Fibroblast of mammary gland (primary cell): ENCODE results near the gene KLF15.

ENCODE experiments used
- DNase-seq: peaks from one replicate; pipeline ENCODE4 v3.0.0-alpha.2; 2010; ENCODE audit warnings: low read depth
- H3K4me3 ChIP-seq: 2 replicates; pipeline ENCODE4 v1.5.1; 2011; ENCODE audit warnings: low read depth, mild to moderate bottlenecking, low read length, moderate library complexity; ENCODE audit not compliant: control insufficient read depth
- CTCF ChIP-seq: conservative IDR thresholded peaks from 2 replicates; pipeline ENCODE4 v1.5.1; 2011; ENCODE audit warnings: low read depth, low read length, inconsistent platforms; ENCODE audit not compliant: control insufficient read depth, insufficient read depth

Gene KLF15

GRCh38 chr3:126389794-126390146, 32.6 kb upstream of the KLF15 start:
- no peak overlapping the region for H3K4me3 ChIP-seq
- DNase-seq = no peak
- no peak for TF ChIP-seq CTCF

- DNase-seq = peak; percentile 88
Observed at GRCh38 chr3:126389112-126389793, 32.0 kb upstream of the KLF15 start.

GRCh38 chr3:126381966-126382365, 24.8 kb upstream of the KLF15 start:
- no peak overlapping the region for H3K4me3 ChIP-seq
- no peak for TF ChIP-seq CTCF
- DNase-seq = peak; percentile 50

More at GRCh38 chr3:126389112-126389793, 32.0 kb upstream of the KLF15 start:
- TF ChIP-seq CTCF = no peak
- peak overlapping the region; percentile 45 for H3K4me3 ChIP-seq

- no peak overlapping the region for H3K4me3 ChIP-seq
- TF ChIP-seq CTCF = no peak
- no peak for DNase-seq
Observed at GRCh38 chr3:126380011-126380768, 23.0 kb upstream of the KLF15 start.

- no peak for TF ChIP-seq CTCF
- H3K4me3 ChIP-seq = no peak overlapping the region
- DNase-seq = no peak
Observed at GRCh38 chr3:126378341-126378751, 21.1 kb upstream of the KLF15 start.

- no peak for TF ChIP-seq CTCF
- no peak overlapping the region for H3K4me3 ChIP-seq
- DNase-seq = no peak
Observed at GRCh38 chr3:126377211-126377610, 20.0 kb upstream of the KLF15 start.
